A549 (cell line): ENCODE measurements around the gene ANKS6.
A peak's percentile ranks its signal among the peaks of the same experiment; 100 is the strongest.

Experiments
- BHLHE40 ChIP-seq: IDR thresholded peaks from 2 replicates; pipeline ENCODE4 v1.6.1; 2012; ENCODE audit warnings: low read depth, low read length, inconsistent platforms
- CBX8 ChIP-seq: fragments of 200-600 bp; sonication (generic); IDR thresholded peaks from 2 replicates; pipeline ENCODE4 v1.6.1; 2016
- CEBPB ChIP-seq, 2 experiments: fragments of >200 bp in 1 of 2; sonication (Bioruptor Twin) in 1 of 2; formaldehyde crosslinking in 1 of 2; IDR thresholded peaks; 2 replicates each; pipeline ENCODE4 v1.6.1; 2012 to 2016
- CTCF ChIP-seq: fragments of >200 bp; sonication (Bioruptor Twin); formaldehyde crosslinking; IDR thresholded peaks from 3 replicates; pipeline ENCODE4 v1.5.1; 2016
- E2F6 ChIP-seq: IDR thresholded peaks from 2 replicates; pipeline ENCODE4 v1.6.1; 2012; ENCODE audit warnings: low read depth, borderline replicate concordance
- KDM5A ChIP-seq: fragments of 200-600 bp; sonication (generic); IDR thresholded peaks from 2 replicates; pipeline ENCODE4 v1.6.1; 2016; ENCODE audit warnings: antibody characterized with exemption, mild to moderate bottlenecking
- NR3C1 ChIP-seq: fragments of >200 bp; sonication (Bioruptor Twin); formaldehyde crosslinking; IDR thresholded peaks from 3 replicates; pipeline ENCODE4 v1.6.1; 2017
- POLR2A ChIP-seq: IDR thresholded peaks from 2 replicates; pipeline ENCODE4 v1.6.1; 2012; ENCODE audit warnings: mild to moderate bottlenecking, low read length
- TF ChIP-seq, protein P1 (sequence below): fragments of 450-650 bp; IDR thresholded peaks from 2 replicates; pipeline ENCODE4 v1.6.1; 2014; ENCODE audit warnings: antibody characterized with exemption
- TF ChIP-seq, protein P2 (sequence below): fragments of 250-450 bp; sonication (Bioruptor Pico); IDR thresholded peaks from 2 replicates; pipeline ENCODE4 v1.5.0; 2021; ENCODE audit warnings: mild to moderate bottlenecking, moderate library complexity, borderline replicate concordance

DNA sequence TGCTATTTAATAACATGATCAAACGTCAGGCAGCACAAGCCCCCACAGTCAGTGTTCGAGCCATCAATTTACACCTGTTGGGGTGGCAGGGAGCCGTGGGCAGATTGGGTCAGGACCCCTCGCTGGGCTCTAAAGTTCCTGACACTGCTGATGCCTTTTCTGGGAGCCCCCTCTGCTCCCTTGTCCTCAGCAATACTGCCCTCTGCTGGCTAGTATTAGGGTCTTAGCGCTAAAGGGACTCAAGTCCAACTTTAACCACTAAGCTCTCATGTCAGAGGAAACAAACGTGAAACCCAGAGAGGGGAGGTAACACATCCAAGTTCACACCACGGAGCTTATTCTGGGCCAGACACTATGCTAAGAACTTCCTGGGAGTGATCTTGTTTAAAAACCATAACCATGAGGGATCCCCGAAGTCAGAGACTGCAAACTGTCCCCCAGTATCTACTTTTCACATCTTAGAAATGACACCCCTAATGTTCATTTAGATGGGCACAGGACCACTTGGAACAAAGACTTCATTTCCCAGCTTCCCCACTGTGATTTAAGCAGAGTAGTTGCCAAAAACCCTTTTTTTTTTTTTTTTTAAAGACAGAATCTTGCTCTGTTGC lies 20.4 kb downstream of the ANKS6 start:
- TF ChIP-seq CTCF = peak; percentile 75
- TF ChIP-seq CEBPB (IDR thresholded peaks at IDR 0.05) = no peak
- TF ChIP-seq, protein P1, sequence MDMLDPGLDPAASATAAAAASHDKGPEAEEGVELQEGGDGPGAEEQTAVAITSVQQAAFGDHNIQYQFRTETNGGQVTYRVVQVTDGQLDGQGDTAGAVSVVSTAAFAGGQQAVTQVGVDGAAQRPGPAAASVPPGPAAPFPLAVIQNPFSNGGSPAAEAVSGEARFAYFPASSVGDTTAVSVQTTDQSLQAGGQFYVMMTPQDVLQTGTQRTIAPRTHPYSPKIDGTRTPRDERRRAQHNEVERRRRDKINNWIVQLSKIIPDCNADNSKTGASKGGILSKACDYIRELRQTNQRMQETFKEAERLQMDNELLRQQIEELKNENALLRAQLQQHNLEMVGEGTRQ = no peak
- TF ChIP-seq POLR2A = no peak
- TF ChIP-seq, protein P2, sequence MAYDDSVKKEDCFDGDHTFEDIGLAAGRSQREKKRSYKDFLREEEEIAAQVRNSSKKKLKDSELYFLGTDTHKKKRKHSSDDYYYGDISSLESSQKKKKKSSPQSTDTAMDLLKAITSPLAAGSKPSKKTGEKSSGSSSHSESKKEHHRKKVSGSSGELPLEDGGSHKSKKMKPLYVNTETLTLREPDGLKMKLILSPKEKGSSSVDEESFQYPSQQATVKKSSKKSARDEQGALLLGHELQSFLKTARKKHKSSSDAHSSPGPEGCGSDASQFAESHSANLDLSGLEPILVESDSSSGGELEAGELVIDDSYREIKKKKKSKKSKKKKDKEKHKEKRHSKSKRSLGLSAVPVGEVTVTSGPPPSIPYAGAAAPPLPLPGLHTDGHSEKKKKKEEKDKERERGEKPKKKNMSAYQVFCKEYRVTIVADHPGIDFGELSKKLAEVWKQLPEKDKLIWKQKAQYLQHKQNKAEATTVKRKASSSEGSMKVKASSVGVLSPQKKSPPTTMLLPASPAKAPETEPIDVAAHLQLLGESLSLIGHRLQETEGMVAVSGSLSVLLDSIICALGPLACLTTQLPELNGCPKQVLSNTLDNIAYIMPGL (CRISPR knock-in tag) = no peak
- TF ChIP-seq CBX8 = no peak
- no peak for TF ChIP-seq BHLHE40
- no peak for TF ChIP-seq E2F6
- no peak for TF ChIP-seq KDM5A
- TF ChIP-seq NR3C1 = no peak
